Suprapubic skin (tissue), 4 donors: ENCODE results near the gene GNGT2.

Experiments used
- CTCF ChIP-seq, 2 donors: fragments of 200-600 bp in 1 of 2; fragments of 450-650 bp in 1 of 2; sonication (generic) in 1 of 2; IDR thresholded peaks; one replicate each; pipeline ENCODE4 v1.5.1; 2016 to 2019; ENCODE audit warnings: antibody characterized with exemption in 2 of 2, mild to moderate bottlenecking in 1 of 2, moderate library complexity in 1 of 2
- POLR2A ChIP-seq, 2 donors: fragments of 450-650 bp; IDR thresholded peaks; one replicate each; pipeline ENCODE4 v1.6.1; 2017; ENCODE audit warnings: antibody characterized with exemption in 2 of 2, mild to moderate bottlenecking in 2 of 2, moderate library complexity in 2 of 2
- POLR2AphosphoS5 ChIP-seq, 3 donors: sonication (generic); formaldehyde crosslinking; IDR thresholded peaks; one replicate each; pipeline ENCODE4 v1.6.1; 2017; ENCODE audit warnings: antibody characterized with exemption in 3 of 3

GRCh38 chr17:49242813-49243212, 32.4 kb upstream of the GNGT2 start:
- TF ChIP-seq CTCF (IDR thresholded peaks at IDR 0.05) (no peak), POLR2A (IDR thresholded peaks at IDR 0.05) (no peak), POLR2AphosphoS5 (IDR thresholded peaks at IDR 0.05) (no peak)
